ENCODE measurements around the gene P3H4.

Gene P3H4

GRCh38 chr17:41769346-41769862 is 42.3 kb downstream of the P3H4 start:
- DNase-seq: no peak

DNA sequence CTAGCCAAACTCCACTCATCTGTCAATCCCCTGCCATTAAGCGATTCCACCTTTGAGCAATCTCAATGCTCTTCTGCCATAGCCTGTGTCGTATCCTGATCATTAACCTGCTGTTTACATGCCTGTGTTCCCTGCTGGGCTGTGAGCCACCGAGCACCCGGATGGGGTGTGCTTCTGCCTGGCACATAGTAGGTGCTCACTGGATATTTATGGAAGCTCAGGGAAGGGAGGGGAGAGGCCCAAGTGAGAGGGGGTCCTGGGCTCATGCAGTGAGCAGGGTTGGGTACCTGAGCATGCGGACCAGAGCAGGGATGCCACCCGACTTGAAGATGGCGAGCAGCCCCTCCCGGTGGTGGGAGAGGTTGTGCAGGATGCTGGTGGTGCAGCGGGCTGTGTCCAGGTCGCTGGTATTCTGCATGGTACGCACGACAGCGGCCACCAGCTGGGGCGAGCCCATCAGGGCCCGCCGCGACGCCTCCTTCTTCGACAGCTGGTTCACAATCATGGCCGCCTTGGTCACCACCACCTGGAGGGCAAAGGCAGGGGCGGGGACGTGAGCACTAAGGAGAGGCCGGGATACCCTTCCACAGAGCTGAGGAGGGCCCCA is 43.0 kb downstream of the P3H4 start:
- DNase-seq: no peak

DNA sequence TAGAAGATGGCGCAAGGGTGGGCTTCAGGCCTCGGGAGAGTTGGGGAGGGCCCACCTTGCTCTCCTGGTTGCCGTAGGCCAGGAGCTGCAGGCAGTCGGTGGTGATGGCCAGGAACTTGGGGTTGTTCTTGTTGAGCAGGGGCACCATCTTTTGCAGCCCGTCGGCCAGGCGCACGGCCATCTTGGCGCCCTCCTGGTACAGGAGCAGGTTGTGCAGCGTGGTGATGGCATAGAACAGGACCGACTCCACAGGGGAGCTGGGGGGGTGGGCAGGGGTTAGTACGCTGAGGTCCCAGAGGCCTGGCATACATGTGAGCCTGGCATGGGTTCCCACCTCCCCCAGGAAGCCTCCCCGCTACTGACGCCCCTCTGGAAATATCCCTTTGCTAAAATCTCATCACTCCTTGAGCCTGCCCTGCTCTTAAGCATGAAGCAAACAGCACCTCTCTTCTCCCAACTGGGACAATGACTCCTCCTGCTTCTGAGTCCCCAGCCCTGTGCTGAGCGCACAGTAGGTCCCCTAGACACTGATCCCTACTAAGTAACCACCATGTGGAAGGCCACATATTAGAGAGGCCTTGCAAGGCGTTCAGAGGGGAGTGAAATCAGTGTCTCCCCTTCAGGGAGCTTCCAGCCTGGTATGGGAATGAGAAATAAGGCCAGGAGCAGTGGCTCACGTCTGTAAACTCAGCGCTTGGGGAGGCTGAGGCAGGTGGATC is 44.3 kb downstream of the P3H4 start:
- no peak for DNase-seq

- DNase-seq: no peak
Measured at GRCh38 chr17:41766135-41766534, 45.6 kb downstream of the P3H4 start.

DNA sequence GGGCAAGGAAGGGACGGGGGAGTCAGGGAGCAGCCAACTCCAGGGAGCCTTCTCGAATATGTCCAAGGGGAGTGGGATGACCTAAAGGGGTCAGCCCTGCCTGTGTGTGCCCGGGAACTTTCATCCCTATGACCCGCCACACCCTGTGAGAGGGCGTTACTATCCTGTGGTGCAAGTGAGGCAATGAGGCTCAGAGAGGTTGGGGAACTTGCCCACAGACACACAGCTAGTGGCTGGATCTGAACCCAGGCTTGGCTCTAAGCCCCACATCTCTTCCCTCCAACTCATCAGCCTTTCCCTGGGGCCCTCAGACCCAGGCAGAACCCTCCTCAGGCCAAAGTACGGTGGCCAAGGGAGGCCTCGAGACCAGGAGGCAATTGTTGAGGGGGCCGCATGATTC is 48.4 kb downstream of the P3H4 start:
- no peak for DNase-seq

DNA sequence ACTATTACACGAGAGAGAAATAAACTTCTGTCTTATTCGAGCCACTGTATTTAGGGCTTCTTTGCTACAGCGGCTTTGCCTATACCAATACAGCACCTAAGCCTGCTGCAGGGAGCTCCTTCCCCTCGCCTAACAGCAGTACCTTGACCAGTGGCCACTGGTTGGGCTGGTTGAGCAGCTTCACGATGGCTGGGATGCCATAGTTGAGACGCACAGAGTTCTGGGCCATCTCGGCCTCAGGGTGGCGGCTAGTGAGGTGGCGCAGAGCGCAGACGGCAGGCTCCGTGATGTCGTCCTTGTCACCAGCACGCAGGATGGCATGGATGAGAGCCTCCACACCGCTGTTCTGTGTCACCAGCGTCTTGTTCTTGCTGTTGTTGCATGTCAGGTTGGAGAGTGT is 48.9 kb downstream of the P3H4 start:
- DNase-seq: no peak

- no peak for DNase-seq
Measured at GRCh38 chr17:41762391-41762790, 49.4 kb downstream of the P3H4 start.

GRCh38 chr17:41760878-41761277 is 50.9 kb downstream of the P3H4 start:
- no peak for DNase-seq

DNA sequence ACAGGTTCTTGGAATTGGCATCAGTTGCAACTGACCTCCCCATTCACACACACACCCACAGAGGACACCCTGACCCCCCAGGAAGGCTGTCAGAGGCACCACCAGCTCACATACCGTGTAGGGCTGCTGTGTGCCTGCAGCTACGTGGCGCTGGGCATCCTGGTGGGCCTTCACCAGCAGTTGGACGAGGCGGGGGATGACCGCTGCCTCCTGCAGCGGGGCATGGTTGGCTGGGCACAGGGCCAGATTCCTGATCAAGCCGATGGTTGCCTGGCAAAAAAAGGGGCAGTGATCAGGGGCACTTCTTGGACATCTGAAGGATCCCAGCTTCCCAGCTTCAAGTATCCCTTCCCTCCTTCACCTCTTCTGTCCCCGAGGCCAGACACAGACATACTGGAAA is 53.1 kb downstream of the P3H4 start:
- DNase-seq: no peak

DNA sequence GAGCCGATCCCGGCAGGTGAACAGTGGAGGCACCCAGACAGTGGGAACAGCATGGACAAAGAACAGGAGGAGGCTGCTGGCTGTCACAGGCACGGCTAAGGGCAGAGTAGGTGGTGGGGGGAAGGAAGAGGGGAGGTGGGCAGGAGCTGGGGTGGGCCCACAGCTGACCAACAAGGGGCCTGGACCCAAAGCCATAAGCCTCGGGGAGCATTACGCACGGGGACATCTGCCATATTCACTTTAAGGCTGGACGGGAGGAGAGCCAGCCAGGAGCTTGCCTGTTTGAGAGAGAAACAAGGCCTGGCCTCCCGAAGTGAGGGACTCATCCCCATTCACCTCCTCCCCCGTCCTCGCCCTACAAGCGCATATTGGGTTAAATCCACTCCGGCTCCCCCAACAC is 57.7 kb downstream of the P3H4 start:
- DNase-seq: no peak
